HEK293 (cell line): ENCODE data around the gene TMEM140.

ENCODE experiments used
- CTCF ChIA-PET: fragments of 350-600 bp; formaldehyde crosslinking; extraction: SDS; loops from one replicate; lab custom pipeline; 2021; ENCODE audit warnings: antibody characterized with exemption; lab: Yijun Ruan, JAX
- POLR2A ChIA-PET: fragments of 300-600 bp; formaldehyde crosslinking; extraction: SDS; loops from one replicate; lab custom pipeline; 2020; ENCODE audit warnings: antibody characterized with exemption, inconsistent platforms; lab: Yijun Ruan, JAX
- H3K27ac ChIP-seq: fragments of 200-500 bp; sonication (Bioruptor generic); 2 replicates; pipeline ENCODE4 v1.5.1; 2014; ENCODE audit warnings: low read depth, low read length, control low read depth, inconsistent platforms; ENCODE audit errors: extremely low read depth
- H3K36me3 ChIP-seq, 2 experiments: fragments of 200-500 bp in 1 of 2; sonication (Bioruptor generic) in 1 of 2; 1 replicate in 1 of 2; 2 replicates in 1 of 2; pipeline ENCODE4 v1.5.1; 2014 to 2017; ENCODE audit warnings: inconsistent platforms in 2 of 2, low read length in 2 of 2; ENCODE audit not compliant: control insufficient read depth in 2 of 2, insufficient read depth in 1 of 2
- H3K4me1 ChIP-seq: fragments of 200-500 bp; sonication (Bioruptor generic); 2 replicates; pipeline ENCODE4 v1.5.1; 2014; ENCODE audit warnings: mild to moderate bottlenecking, low read length, inconsistent platforms; ENCODE audit not compliant: control insufficient read depth, insufficient read depth
- H3K4me3 ChIP-seq: 2 replicates; pipeline ENCODE4 v1.5.1; 2011; ENCODE audit warnings: low read depth, mild to moderate bottlenecking, control low read depth, low read length, moderate library complexity
- H3K9me3 ChIP-seq: fragments of 200-500 bp; sonication (Bioruptor generic); 2 replicates; pipeline ENCODE4 v1.5.1; 2014; ENCODE audit warnings: low read depth, low read length, inconsistent platforms; ENCODE audit not compliant: control insufficient read depth, insufficient read depth
- GLIS1 ChIP-seq: fragments of 450-650 bp; formaldehyde crosslinking; IDR thresholded peaks from 2 replicates; pipeline ENCODE4 v1.5.1; 2016; ENCODE audit warnings: missing biosample characterization, missing genetic modification characterization
- HOXC10 ChIP-seq: sonication (generic); formaldehyde crosslinking; IDR thresholded peaks from 2 replicates; pipeline ENCODE4 v1.8.1; 2023; ENCODE audit warnings: mild to moderate bottlenecking, missing genetic modification reagents
- SETDB1 ChIP-seq: IDR thresholded peaks from one replicate; pipeline ENCODE4 v1.6.1; 2017; ENCODE audit warnings: mild to moderate bottlenecking, low read length, moderate library complexity, mixed read lengths; ENCODE audit not compliant: insufficient read length
- YY2 ChIP-seq: fragments of 450-650 bp; formaldehyde crosslinking; IDR thresholded peaks from 2 replicates; pipeline ENCODE4 v1.5.1; 2016; ENCODE audit warnings: missing biosample characterization, missing genetic modification characterization
- ZIC2 ChIP-seq: fragments of 450-650 bp; formaldehyde crosslinking; IDR thresholded peaks from 2 replicates; pipeline ENCODE4 v1.5.1; 2016; ENCODE audit warnings: missing biosample characterization, missing genetic modification characterization
- ZNF140 ChIP-seq: fragments of 450-650 bp; formaldehyde crosslinking; IDR thresholded peaks from 2 replicates; pipeline ENCODE4 v1.5.1; 2016; ENCODE audit warnings: missing biosample characterization, missing genetic modification characterization
- ZNF184 ChIP-seq: fragments of 450-650 bp; IDR thresholded peaks from 2 replicates; pipeline ENCODE4 v1.5.1; 2018; ENCODE audit warnings: missing biosample characterization, mild to moderate bottlenecking, missing genetic modification characterization
- ZNF350 ChIP-seq: fragments of 450-650 bp; formaldehyde crosslinking; IDR thresholded peaks from 2 replicates; pipeline ENCODE4 v1.5.0; 2017; ENCODE audit warnings: missing biosample characterization, mild to moderate bottlenecking, missing genetic modification characterization
- ZNF37A ChIP-seq: fragments of 450-650 bp; IDR thresholded peaks from 2 replicates; pipeline ENCODE4 v1.5.1; 2018; ENCODE audit warnings: missing biosample characterization, missing genetic modification characterization
- ZNF558 ChIP-seq: fragments of 450-650 bp; formaldehyde crosslinking; IDR thresholded peaks from 2 replicates; pipeline ENCODE4 v1.5.1; 2016; ENCODE audit warnings: missing biosample characterization, missing genetic modification characterization
- ZNF600 ChIP-seq: fragments of 450-650 bp; formaldehyde crosslinking; IDR thresholded peaks from 2 replicates; pipeline ENCODE4 v1.5.1; 2016; ENCODE audit warnings: missing biosample characterization, missing genetic modification characterization
- ZNF610 ChIP-seq: fragments of 450-650 bp; formaldehyde crosslinking; IDR thresholded peaks from 2 replicates; pipeline ENCODE4 v1.5.1; 2016; ENCODE audit warnings: missing biosample characterization, missing genetic modification characterization, borderline replicate concordance
- ZNF626 ChIP-seq: fragments of 450-650 bp; sonication (Bioruptor Pico); formaldehyde crosslinking; IDR thresholded peaks from 2 replicates; pipeline ENCODE4 v1.5.1; 2018; ENCODE audit warnings: missing biosample characterization, missing genetic modification characterization, inconsistent platforms
- ZNF629 ChIP-seq: fragments of 450-650 bp; formaldehyde crosslinking; IDR thresholded peaks from 2 replicates; pipeline ENCODE4 v1.5.1; 2017; ENCODE audit warnings: missing biosample characterization, missing genetic modification characterization
- ZNF654 ChIP-seq: fragments of 450-650 bp; formaldehyde crosslinking; IDR thresholded peaks from 2 replicates; pipeline ENCODE4 v1.5.1; 2016; ENCODE audit warnings: low read depth, missing biosample characterization, missing genetic modification characterization
- ZNF670 ChIP-seq: fragments of 450-650 bp; formaldehyde crosslinking; IDR thresholded peaks from 2 replicates; pipeline ENCODE4 v1.5.1; 2016; ENCODE audit warnings: missing biosample characterization, missing genetic modification characterization, low read depth
- ZNF701 ChIP-seq: fragments of 450-650 bp; formaldehyde crosslinking; IDR thresholded peaks from 2 replicates; pipeline ENCODE4 v1.5.1; 2016; ENCODE audit warnings: missing biosample characterization, missing genetic modification characterization
- ZNF777 ChIP-seq: fragments of 450-650 bp; formaldehyde crosslinking; IDR thresholded peaks from 2 replicates; pipeline ENCODE4 v1.5.1; 2017; ENCODE audit warnings: missing biosample characterization, missing genetic modification characterization, borderline replicate concordance
- TF ChIP-seq, protein P1 (sequence below): fragments of 450-650 bp; IDR thresholded peaks from 2 replicates; pipeline ENCODE4 v1.5.1; 2018; ENCODE audit warnings: missing biosample characterization, missing genetic modification characterization
- TF ChIP-seq, protein P2 (sequence below): fragments of 450-650 bp; formaldehyde crosslinking; IDR thresholded peaks from 2 replicates; pipeline ENCODE4 v1.5.1; 2016; ENCODE audit warnings: missing biosample characterization, missing genetic modification characterization
- TF ChIP-seq, protein P3 (sequence below): fragments of 450-650 bp; formaldehyde crosslinking; IDR thresholded peaks from 2 replicates; pipeline ENCODE4; 2016; ENCODE audit warnings: missing biosample characterization, missing genetic modification characterization
- TF ChIP-seq, protein P4 (sequence below): fragments of 450-650 bp; formaldehyde crosslinking; IDR thresholded peaks from 2 replicates; pipeline ENCODE4 v1.5.1; 2016; ENCODE audit warnings: missing biosample characterization, missing genetic modification characterization
- TF ChIP-seq, protein P5 (sequence below): fragments of 450-650 bp; formaldehyde crosslinking; IDR thresholded peaks from 2 replicates; pipeline ENCODE4 v1.5.1; 2016; ENCODE audit warnings: missing biosample characterization, missing genetic modification characterization, low read depth

TMEM140 gene

DNA sequence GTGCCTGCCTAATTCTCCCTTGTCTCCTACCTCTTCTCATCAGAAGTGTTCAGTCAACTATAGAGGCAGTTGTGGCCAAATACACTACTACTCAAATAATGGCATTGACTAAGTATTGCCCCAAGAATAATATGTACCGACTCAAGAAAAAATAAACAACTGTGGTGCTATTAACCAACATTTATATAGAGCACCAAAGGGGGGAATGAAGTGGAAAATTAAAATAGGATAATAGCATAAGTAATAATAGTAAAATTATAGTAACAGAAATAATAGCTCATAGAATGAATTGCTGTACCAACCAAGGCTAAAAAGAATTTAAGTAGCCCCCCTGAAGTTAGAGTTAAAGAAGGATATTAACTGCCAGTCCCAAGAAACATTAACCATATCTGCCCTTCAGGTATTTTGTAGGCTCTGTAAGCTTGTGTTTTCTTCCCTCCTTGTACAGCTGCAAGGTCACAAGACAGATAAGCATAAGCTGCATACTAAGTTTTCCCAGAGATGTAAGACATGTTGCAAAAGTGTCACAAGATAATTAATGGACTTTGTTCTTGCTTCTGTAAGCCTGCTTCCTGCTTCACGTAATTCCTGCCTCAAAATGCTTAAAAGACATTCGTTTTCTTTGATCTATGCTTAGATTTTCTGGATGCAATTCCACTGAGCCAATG lies 33.5 kb downstream of the TMEM140 start:
- Histone ChIP-seq H3K27ac (no peak overlapping the region), H3K36me3 (peaks cover 0 to 35% of the 10 kb centered on the region in 2 experiments; a peak in 1 of 3 replicates)
- POLR2A ChIA-PET, result no interaction called here

DNA sequence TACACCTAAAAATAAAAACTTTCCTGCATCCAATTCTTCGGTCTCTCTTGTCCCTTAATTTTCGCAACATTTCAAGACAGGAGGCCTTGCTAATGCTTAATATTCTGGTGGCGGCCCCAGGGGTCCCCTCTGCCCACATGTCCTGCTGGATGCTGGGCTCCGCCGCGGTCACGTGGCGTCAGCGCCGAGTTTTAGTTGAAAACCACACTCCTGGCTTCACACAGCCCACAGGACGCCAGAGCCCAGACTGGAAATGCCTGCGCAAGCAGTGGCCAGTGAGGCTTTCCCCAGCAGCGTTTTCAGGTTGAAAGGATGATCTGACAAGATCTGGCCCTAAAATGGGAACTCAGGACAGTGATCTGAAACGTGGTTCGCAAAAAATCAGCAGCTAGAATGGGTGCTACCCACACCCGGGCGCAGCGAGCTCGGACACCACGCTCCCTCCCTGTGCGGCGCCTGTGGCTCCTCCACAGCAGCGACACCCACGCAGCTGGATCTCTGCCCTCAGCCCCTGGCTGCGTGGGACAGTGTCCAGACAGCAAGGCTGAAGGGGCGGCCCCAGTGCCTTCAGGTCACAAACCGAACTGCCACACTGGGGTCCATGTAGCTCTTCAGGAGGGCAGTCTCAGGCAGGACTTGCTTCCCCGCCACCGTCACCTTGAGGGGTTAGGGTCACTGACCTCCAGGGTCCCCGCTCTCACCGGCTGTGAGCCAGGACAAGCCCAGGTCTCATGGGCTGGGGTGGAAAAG lies 34.2 kb downstream of the TMEM140 start:
- Histone ChIP-seq H3K4me1 (no peaks in the 10 kb centered on the region), H3K27ac (no peak overlapping the region), H3K9me3 (no peaks in the 10 kb centered on the region), H3K36me3 (peaks cover 0 to 42% of the 10 kb centered on the region in 2 experiments; a peak in 1 of 3 replicates), H3K4me3 (no peak overlapping the region)
- TF ChIP-seq GLIS1 (tag by site-specific recombination), result no peak
- no peak for TF ChIP-seq ZNF184 (tag by site-specific recombination)
- TF ChIP-seq HOXC10 (CRISPR knock-in tag), result no peak
- TF ChIP-seq, protein P1, sequence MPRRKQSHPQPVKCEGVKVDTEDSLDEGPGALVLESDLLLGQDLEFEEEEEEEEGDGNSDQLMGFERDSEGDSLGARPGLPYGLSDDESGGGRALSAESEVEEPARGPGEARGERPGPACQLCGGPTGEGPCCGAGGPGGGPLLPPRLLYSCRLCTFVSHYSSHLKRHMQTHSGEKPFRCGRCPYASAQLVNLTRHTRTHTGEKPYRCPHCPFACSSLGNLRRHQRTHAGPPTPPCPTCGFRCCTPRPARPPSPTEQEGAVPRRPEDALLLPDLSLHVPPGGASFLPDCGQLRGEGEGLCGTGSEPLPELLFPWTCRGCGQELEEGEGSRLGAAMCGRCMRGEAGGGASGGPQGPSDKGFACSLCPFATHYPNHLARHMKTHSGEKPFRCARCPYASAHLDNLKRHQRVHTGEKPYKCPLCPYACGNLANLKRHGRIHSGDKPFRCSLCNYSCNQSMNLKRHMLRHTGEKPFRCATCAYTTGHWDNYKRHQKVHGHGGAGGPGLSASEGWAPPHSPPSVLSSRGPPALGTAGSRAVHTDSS, result no peak
- TF ChIP-seq, protein P2, sequence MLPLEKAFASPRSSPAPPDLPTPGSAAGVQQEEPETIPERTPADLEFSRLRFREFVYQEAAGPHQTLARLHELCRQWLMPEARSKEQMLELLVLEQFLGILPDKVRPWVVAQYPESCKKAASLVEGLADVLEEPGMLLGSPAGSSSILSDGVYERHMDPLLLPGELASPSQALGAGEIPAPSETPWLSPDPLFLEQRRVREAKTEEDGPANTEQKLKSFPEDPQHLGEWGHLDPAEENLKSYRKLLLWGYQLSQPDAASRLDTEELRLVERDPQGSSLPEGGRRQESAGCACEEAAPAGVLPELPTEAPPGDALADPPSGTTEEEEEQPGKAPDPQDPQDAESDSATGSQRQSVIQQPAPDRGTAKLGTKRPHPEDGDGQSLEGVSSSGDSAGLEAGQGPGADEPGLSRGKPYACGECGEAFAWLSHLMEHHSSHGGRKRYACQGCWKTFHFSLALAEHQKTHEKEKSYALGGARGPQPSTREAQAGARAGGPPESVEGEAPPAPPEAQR (tag by site-specific recombination), result no peak
- TF ChIP-seq, protein P3, sequence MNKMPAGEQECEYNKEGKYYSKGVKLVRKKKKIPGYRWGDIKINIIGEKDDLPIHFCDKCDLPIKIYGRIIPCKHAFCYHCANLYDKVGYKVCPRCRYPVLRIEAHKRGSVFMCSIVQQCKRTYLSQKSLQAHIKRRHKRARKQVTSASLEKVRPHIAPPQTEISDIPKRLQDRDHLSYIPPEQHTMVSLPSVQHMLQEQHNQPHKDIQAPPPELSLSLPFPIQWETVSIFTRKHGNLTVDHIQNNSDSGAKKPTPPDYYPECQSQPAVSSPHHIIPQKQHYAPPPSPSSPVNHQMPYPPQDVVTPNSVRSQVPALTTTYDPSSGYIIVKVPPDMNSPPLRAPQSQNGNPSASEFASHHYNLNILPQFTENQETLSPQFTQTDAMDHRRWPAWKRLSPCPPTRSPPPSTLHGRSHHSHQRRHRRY, result no peak
- TF ChIP-seq ZNF610 (tag by site-specific recombination), result no peak
- TF ChIP-seq ZNF140 (tag by site-specific recombination), result no peak
- no peak for TF ChIP-seq ZNF558
- no peak for TF ChIP-seq ZNF654 (tag by site-specific recombination)
- no peak for TF ChIP-seq ZNF37A (tag by site-specific recombination)
- TF ChIP-seq YY2 (tag by site-specific recombination), result no peak
- TF ChIP-seq ZNF629 (tag by site-specific recombination), result no peak
- TF ChIP-seq ZNF350, result no peak
- no peak for TF ChIP-seq ZNF626 (tag by site-specific recombination)
- TF ChIP-seq ZNF600 (tag by site-specific recombination), result no peak
- TF ChIP-seq, protein P4, sequence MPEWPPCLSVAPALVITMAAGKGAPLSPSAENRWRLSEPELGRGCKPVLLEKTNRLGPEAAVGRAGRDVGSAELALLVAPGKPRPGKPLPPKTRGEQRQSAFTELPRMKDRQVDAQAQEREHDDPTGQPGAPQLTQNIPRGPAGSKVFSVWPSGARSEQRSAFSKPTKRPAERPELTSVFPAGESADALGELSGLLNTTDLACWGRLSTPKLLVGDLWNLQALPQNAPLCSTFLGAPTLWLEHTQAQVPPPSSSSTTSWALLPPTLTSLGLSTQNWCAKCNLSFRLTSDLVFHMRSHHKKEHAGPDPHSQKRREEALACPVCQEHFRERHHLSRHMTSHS (tag by site-specific recombination), result no peak
- no peak for TF ChIP-seq ZIC2 (tag by site-specific recombination)
- TF ChIP-seq, protein P5, sequence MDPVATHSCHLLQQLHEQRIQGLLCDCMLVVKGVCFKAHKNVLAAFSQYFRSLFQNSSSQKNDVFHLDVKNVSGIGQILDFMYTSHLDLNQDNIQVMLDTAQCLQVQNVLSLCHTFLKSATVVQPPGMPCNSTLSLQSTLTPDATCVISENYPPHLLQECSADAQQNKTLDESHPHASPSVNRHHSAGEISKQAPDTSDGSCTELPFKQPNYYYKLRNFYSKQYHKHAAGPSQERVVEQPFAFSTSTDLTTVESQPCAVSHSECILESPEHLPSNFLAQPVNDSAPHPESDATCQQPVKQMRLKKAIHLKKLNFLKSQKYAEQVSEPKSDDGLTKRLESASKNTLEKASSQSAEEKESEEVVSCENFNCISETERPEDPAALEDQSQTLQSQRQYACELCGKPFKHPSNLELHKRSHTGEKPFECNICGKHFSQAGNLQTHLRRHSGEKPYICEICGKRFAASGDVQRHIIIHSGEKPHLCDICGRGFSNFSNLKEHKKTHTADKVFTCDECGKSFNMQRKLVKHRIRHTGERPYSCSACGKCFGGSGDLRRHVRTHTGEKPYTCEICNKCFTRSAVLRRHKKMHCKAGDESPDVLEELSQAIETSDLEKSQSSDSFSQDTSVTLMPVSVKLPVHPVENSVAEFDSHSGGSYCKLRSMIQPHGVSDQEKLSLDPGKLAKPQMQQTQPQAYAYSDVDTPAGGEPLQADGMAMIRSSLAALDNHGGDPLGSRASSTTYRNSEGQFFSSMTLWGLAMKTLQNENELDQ (tag by site-specific recombination), result no peak
- no peak for TF ChIP-seq ZNF670 (tag by site-specific recombination)
- CTCF ChIA-PET, result no interaction called here
- POLR2A ChIA-PET, result no interaction called here

More for the DNA sequence above, 33.5 kb downstream of the TMEM140 start:
- TF ChIP-seq ZNF701 (tag by site-specific recombination) (peak; percentile 98), SETDB1 (peak; percentile 91), ZNF777 (tag by site-specific recombination) (no peak)
- H3K4me1 ChIP-seq, result no peaks in the 10 kb centered on the region
- no peaks in the 10 kb centered on the region for H3K9me3 ChIP-seq
- H3K4me3 ChIP-seq, result no peak overlapping the region
- CTCF ChIA-PET, result interaction anchor here (0.6 kb wide), 1 partner anchor 578 kb away, joined by 3 read pairs; no protein-coding TSS in a partner anchor
